ENCODE results near the gene SPDEF.

- TF ChIP-seq, protein P1, sequence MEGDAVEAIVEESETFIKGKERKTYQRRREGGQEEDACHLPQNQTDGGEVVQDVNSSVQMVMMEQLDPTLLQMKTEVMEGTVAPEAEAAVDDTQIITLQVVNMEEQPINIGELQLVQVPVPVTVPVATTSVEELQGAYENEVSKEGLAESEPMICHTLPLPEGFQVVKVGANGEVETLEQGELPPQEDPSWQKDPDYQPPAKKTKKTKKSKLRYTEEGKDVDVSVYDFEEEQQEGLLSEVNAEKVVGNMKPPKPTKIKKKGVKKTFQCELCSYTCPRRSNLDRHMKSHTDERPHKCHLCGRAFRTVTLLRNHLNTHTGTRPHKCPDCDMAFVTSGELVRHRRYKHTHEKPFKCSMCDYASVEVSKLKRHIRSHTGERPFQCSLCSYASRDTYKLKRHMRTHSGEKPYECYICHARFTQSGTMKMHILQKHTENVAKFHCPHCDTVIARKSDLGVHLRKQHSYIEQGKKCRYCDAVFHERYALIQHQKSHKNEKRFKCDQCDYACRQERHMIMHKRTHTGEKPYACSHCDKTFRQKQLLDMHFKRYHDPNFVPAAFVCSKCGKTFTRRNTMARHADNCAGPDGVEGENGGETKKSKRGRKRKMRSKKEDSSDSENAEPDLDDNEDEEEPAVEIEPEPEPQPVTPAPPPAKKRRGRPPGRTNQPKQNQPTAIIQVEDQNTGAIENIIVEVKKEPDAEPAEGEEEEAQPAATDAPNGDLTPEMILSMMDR (IDR thresholded peaks at IDR 0.05) = no peak
- no peak for TF ChIP-seq ZFX (IDR thresholded peaks at IDR 0.05; ENCODE audit: borderline replicate concordance)
Measured at GRCh38 chr6:34511915-34512737, 44.0 kb downstream of the SPDEF start.

Measured in 22Rv1 (cell line).